ENCODE results near the gene ZCCHC17. TPM values are rescaled to one million over a fixed set of nuclear protein-coding genes. Genes with fewer than 3 reads are reported as not detected.
A peak's percentile ranks its signal among the peaks of the same experiment; 100 is the strongest.

The ZCCHC17 gene
- total and polyA plus RNA-seq, 7 donors: 9.6 to 48.8 (median 16.4) TPM

DNA sequence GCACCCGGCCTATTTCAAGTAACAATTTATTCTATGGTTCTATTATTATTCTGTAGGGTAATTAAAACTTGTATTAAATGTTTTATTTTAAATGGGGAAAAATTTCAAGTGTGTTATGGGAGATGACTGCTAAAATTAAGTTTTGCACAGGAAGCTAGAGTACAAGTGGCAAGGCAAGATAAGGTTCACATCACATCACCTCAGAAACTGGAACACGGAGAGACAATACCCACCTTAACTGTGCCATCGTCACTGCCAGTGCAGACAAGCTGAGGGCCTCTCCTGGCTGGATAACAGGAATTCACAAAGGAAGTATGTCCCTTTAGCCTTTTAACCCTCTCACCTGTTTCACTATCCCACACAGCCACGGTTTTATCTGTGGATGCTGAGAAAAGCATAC is 7.8 kb upstream of the ZCCHC17 start:
- Histone ChIP-seq H3K9me3 (no peaks in the 10 kb centered on the region), H3K27me3 (ENCODE audit: insufficient read depth in 3 of 3, low read length in 2 of 3) (no peaks in the 10 kb centered on the region), H3K36me3 (ENCODE audit: insufficient read depth in 1 of 2, low read depth in 1 of 2) (peaks cover 7 to 90% of the 10 kb centered on the region in 2 donors), H3K27ac (no peak overlapping the region), H3K4me1 (no peaks in the 10 kb centered on the region), H3K4me3 (no peak overlapping the region)
- TF ChIP-seq, protein P1, sequence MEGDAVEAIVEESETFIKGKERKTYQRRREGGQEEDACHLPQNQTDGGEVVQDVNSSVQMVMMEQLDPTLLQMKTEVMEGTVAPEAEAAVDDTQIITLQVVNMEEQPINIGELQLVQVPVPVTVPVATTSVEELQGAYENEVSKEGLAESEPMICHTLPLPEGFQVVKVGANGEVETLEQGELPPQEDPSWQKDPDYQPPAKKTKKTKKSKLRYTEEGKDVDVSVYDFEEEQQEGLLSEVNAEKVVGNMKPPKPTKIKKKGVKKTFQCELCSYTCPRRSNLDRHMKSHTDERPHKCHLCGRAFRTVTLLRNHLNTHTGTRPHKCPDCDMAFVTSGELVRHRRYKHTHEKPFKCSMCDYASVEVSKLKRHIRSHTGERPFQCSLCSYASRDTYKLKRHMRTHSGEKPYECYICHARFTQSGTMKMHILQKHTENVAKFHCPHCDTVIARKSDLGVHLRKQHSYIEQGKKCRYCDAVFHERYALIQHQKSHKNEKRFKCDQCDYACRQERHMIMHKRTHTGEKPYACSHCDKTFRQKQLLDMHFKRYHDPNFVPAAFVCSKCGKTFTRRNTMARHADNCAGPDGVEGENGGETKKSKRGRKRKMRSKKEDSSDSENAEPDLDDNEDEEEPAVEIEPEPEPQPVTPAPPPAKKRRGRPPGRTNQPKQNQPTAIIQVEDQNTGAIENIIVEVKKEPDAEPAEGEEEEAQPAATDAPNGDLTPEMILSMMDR (IDR thresholded peaks at IDR 0.05): no peak
- ATAC-seq (no peak), DNase-seq (no peak)
- 75 to 79% (median 76%) methylated on average over 4 of the region's 4 CpGs for WGBS, 3 donors
- intact Hi-C loops (cut with DNase I): no loop called here

GRCh38 chr1:31295874-31296485 is 852 bp upstream of the ZCCHC17 start:
- no peaks in the 10 kb centered on the region for H3K27me3 ChIP-seq (ENCODE audit: insufficient read depth in 3 of 3, low read length in 2 of 3)
- H3K36me3 ChIP-seq (ENCODE audit: insufficient read depth in 1 of 2, low read depth in 1 of 2): peaks cover 4 to 37% of the 10 kb centered on the region in 2 donors
- peak overlapping the region; percentile 89 for H3K4me3 ChIP-seq
- intact Hi-C loops (cut with DNase I): no loop called here
- TF ChIP-seq, protein P1 (IDR thresholded peaks at IDR 0.05): no peak
- H3K9me3 ChIP-seq: no peaks in the 10 kb centered on the region
- 11 to 16% (median 15%) methylated on average over 17 of the region's 17 CpGs for WGBS, 3 donors
- peaks cover 34% of the 10 kb centered on the region for H3K4me1 ChIP-seq
- peak overlapping the region; percentile 89 for H3K27ac ChIP-seq
- DNase-seq: no peak
- ATAC-seq: peak in 1 of 4 donors; percentile 4

GRCh38 chr1:31297277-31298247 is 730 bp downstream of the ZCCHC17 start:
- Histone ChIP-seq H3K36me3 (ENCODE audit: insufficient read depth in 1 of 2, low read depth in 1 of 2) (peaks cover 2 to 22% of the 10 kb centered on the region in 2 donors), H3K4me3 (peak overlapping the region; percentile 89), H3K4me1 (peaks cover 34% of the 10 kb centered on the region), H3K27ac (peak overlapping the region; percentile 89), H3K27me3 (ENCODE audit: insufficient read depth in 3 of 3, low read length in 2 of 3) (no peaks in the 10 kb centered on the region), H3K9me3 (no peaks in the 10 kb centered on the region)
- peak in 3 of 4 donors; percentile 4 to 29 (median 8) for ATAC-seq
- DNase-seq: no peak
- TF ChIP-seq, protein P1 (IDR thresholded peaks at IDR 0.05): no peak
- intact Hi-C loops (cut with DNase I): no loop called here
- 5 to 6% (median 5%) methylated on average over 22 to 23 of the region's 23 CpGs for WGBS, 3 donors

DNA sequence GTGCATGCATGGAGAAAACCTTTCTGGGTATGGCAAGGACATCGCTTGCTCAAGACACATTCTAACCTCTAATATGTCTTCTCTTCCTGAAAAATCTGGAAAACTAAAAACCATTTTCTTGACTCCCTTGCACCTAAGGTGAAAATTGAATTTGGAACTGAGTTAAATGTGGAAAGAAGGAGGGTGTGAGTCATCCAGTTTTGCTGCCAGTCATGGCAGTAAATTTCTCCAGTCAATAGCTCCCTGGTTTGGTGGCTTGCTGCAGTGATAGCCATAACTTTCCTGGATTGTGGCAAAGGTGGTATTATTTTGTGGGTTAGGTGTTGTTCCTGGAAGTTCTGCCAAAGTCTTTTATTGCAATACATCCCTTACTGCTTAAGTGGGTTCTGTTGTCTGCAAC is 2.5 kb downstream of the ZCCHC17 start:
- Histone ChIP-seq H3K4me3 (no peak overlapping the region), H3K4me1 (peaks cover 34% of the 10 kb centered on the region), H3K27ac (no peak overlapping the region), H3K27me3 (ENCODE audit: insufficient read depth in 3 of 3, low read length in 2 of 3) (no peaks in the 10 kb centered on the region), H3K9me3 (no peaks in the 10 kb centered on the region), H3K36me3 (ENCODE audit: insufficient read depth in 1 of 2, low read depth in 1 of 2) (peaks cover 0 to 9% of the 10 kb centered on the region in 2 donors)
- TF ChIP-seq, protein P1 (IDR thresholded peaks at IDR 0.05): no peak
- intact Hi-C loops (cut with DNase I): no loop called here
- DNase-seq (no peak), ATAC-seq (no peak)
- WGBS, 3 donors: 94 to 100% (median 96%) methylated on average over 1 of the region's 1 CpG

Data from psoas muscle (tissue), 8 donors.